K562 (cell line): ENCODE data around the gene TASP1. TPM values are rescaled to one million over a fixed set of nuclear protein-coding genes. Genes with fewer than 3 reads are reported as not detected.

Experiments
- CUX1 ChIP-seq: fragments of 200-800 bp; sonication (Bioruptor generic); IDR thresholded peaks from 2 replicates; pipeline ENCODE4 v1.6.1; 2016; ENCODE audit warnings: missing genetic modification characterization, missing compliant biosample characterization
- CXXC5 ChIP-seq: fragments of 250-450 bp; sonication (Bioruptor Pico); IDR thresholded peaks from 2 replicates; pipeline ENCODE4 v1.8.0; 2022; ENCODE audit warnings: inconsistent platforms, mild to moderate bottlenecking, moderate library complexity
- HDAC1 ChIP-seq, 2 experiments: fragments of 450-650 bp; IDR thresholded peaks; 2 replicates each; pipeline ENCODE4 v1.6.1; 2016 to 2017; ENCODE audit warnings: inconsistent platforms in 1 of 2, mild to moderate bottlenecking in 1 of 2, moderate library complexity in 1 of 2
- HINFP ChIP-seq: fragments of 450-650 bp; conservative IDR thresholded peaks from 2 replicates; pipeline ENCODE4 v1.6.1; 2016; ENCODE audit warnings: missing genetic modification characterization, low read depth, mild to moderate bottlenecking, control low read depth, missing compliant biosample characterization
- IRF1 ChIP-seq: sonication (generic); formaldehyde crosslinking; IDR thresholded peaks from 2 replicates; pipeline ENCODE4 v1.8.0; 2022; ENCODE audit warnings: missing genetic modification reagents, mild to moderate bottlenecking, borderline replicate concordance
- PRMT5 ChIP-seq: sonication (generic); formaldehyde crosslinking; IDR thresholded peaks from 2 replicates; pipeline ENCODE4 v1.5.0; 2020; ENCODE audit warnings: missing genetic modification reagents
- ZNF347 ChIP-seq: fragments of 450-650 bp; formaldehyde crosslinking; IDR thresholded peaks from 2 replicates; pipeline ENCODE4 v1.4.0; 2020; ENCODE audit warnings: low read depth, mild to moderate bottlenecking, moderate library complexity
- ZNF407 ChIP-seq: fragments of 450-650 bp; IDR thresholded peaks from 2 replicates; pipeline ENCODE4 v1.6.1; 2016; ENCODE audit warnings: low read depth
- polyA plus RNA-seq, 8 experiments: library from polyadenylated mRNA; depleted of rRNA in 4 of 8; stranded (reverse) in 5 of 8; unstranded in 3 of 8; fragments of >200 nt; fragmentation: Nextera tagmentation in 2 of 8; fragmentation: Illumina TruSeq in 1 of 8; extraction: Ambion mirVana in 2 of 8; extraction: Trizol in 1 of 8; gene quantifications; 2 replicates each; pipeline versions ENCODE4 v1.2.1 to v1.2.3, GENCODE V29; 2011 to 2014; ENCODE audit warnings: inconsistent platforms in 1 of 8, missing spikeins in 1 of 8
- total RNA-seq, 7 experiments: library from RNA; depleted of rRNA in 6 of 7; stranded (reverse); fragments of >200 nt in 6 of 7; fragmentation: Illumina TruSeq in 2 of 7; extraction: Trizol in 2 of 7; gene quantifications; 2 replicates each; pipeline versions ENCODE4 v1.2.1 to v1.2.3, GENCODE V29; 2011 to 2021; ENCODE audit warnings: low replicate concordance in 1 of 7

TASP1 gene
- total and polyA plus RNA-seq, 9 of the 15 experiments (the other 6 are each of a cell fraction or from before 2014, with no cell fraction given) = 3.7 to 10.6 (median 6.4) TPM

GRCh38 chr20:13382786-13383185 lies 255.9 kb downstream of the TASP1 start (continued):
- no peak for TF ChIP-seq ZNF407
- TF ChIP-seq CXXC5 = no peak
- TF ChIP-seq CUX1 = no peak
- no peak for TF ChIP-seq ZNF347 (CRISPR knock-in tag)
- TF ChIP-seq PRMT5 (CRISPR knock-in tag) = no peak
- TF ChIP-seq IRF1 (CRISPR knock-in tag) = no peak
- no peak for TF ChIP-seq HINFP (tag)
- TF ChIP-seq HDAC1 (IDR thresholded peaks at IDR 0.05) = no peak
- TF ChIP-seq, all 486 proteins: peak for 0
